GM19468 (cell line): ENCODE results near the gene SPATA46.
"Not testable (repeated sequence)": the region's sequence is repeated elsewhere in the genome, so short reads cannot be mapped to it uniquely, and the experiment has no call there.

Experiments used
- ATAC-seq: cut with Tn5 transposase; IDR thresholded peaks from one replicate; pipeline ENCODE4 v1.9.1; 2021; ENCODE audit warnings: mild to moderate bottlenecking, moderate library complexity, moderate number of reproducible peaks; ENCODE audit not compliant: unreplicated experiment; ENCODE audit errors: extremely low read depth

SPATA46 gene

DNA sequence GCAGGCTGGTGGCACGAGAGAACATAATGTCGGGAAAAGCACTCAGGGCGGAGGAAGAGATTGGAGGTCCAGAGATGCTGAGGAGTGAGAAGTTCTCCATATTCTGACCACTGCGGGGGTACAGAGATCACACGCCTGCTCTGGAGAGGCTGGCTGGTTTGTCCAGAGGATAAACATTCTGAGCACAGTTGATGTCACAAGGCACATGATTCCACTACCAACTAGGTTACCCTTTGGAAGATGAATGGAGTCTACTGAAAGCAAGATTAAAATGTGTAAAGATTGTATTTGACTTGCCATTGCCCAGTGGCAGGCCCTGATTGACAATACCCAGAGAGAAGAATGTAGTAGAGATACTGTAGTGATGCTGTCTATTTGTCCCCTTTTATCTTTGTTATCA lies at the start of gene SPATA46:
TSS of gene SPATA46 (minus strand) at position 164 of the 400 bp plus-strand sequence. CDS start at position 100, 64 bp downstream.
- ATAC-seq, result no peak

GRCh38 chr1:162422662-162423375 lies 46.2 kb upstream of the SPATA46 start:
- ATAC-seq, result no peak

DNA sequence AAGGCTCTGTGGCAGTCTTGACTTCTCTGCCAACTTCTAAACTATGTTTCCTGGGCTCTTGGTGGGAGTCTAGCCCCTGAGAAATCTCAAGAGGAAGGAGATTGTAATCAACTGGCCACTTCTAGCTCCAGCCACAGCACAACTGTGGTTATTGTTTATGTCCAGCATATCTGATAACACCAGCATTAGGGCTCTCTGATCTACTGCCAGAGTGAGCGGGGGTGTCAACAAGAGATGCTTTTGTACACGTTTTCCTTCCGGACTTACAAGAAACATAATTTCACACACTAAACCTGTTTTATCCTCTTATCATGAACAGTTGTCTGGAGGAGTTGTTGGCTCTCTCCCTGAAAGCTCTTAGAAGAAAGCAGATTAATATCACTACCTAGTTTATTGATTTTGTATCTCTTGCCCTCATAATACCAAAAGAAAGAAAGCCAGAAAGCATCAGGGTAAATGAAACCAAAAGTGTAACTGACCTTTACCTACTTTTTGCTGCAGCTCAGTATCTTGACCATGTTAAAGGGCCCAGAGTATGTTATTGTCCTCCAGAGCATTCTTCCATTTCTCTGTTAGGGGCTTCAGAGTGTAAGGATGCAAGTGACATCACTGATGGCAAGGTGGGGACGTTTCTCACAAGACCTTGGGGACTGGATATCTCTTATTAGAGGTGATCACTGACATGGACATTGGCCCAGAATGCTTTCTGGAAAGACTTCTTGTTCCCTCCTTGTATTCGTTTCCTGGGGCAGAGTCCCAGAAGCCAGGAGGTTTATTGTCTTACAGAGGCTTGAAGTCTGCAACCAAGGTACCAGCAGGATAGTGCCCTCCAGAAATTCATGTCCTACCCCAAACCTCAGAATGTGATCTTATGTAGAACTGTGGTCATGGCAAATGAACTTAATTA lies 44.9 kb upstream of the SPATA46 start:
- ATAC-seq, result no peak

GRCh38 chr1:162420120-162420519 lies 43.5 kb upstream of the SPATA46 start:
- no peak for ATAC-seq

DNA sequence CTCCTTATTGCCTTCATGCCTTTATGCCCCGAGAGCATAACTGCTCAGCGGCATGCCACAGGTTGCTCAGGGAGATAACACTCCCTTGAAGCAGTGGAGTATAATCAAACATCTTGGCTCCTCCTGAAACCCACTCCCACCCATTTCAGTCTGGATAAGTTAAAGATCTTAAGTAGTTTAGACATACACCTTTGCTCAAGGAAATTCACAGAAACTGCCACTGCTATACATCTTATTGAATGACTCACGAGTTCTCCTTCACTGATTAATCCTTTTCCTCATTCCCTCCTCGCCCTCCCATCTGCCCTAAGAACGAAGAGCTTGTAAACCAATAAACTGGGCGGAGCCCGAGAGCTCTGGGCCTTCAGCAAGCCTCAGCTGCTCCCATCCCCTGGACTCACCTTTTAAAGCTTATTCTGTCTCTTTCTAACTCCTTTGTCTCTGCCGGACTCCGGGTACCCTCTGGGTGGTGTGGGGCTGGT lies 42.8 kb upstream of the SPATA46 start:
- not testable (repeated sequence) for ATAC-seq

- not testable (repeated sequence) for ATAC-seq
Observed at GRCh38 chr1:162418584-162418983, 41.9 kb upstream of the SPATA46 start.

DNA sequence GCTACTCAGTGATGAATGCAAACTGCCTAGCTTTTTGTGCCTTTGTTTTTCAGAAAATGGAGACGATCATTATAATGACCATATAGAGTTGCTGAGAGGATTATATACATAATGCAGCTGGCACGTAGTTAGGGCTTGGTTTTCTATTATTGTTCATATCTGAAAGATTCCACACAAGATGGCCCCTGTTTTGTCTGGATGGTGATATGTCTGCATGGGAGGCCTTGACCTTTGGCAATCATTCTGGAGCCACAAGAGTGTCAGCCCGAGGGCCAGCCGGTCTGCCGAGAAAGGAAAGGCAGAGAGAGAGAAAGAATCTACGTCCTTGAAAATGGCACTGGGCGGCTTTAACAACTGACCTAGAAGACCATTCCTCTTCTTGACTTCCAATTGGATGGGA lies 41.0 kb upstream of the SPATA46 start:
- no peak for ATAC-seq

DNA sequence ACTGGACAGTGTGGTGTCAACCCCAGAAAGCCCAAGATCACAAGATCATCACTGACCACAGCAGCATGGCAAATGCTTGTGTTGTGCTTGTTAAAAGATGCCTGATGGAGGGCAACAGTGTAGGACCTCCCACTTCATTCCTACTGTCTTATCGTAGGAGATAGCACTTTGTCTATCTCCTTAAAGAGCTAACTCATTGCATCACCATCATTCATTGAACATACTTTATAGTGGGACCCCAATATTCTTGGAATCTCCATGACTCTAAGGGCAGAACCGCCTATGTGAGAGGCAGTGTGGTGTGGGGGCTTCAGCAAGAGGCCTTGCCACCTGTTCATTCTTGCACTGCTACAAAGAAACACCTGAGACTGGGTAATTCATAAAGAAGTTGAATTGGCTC lies 40.3 kb upstream of the SPATA46 start:
- ATAC-seq, result no peak

DNA sequence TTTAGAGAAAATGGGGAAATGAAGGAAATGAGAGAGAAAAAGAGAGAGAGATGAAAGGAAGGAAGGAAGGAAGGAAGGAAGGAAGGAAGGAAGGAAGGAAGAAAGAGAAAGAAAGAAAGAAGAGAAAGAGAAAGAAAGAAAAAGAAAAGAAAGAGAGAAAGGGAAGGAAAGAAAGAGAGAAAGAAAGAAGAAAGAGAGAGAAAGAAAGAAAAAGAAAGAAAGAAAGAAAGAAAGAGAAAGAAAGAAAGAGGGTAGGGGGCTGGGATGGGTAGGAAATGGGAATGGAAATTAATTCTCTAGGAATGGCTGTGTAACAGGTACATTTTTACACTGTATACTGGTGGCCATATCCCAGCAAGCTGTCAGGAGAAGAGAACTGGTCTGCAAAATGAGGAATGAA lies 39.6 kb upstream of the SPATA46 start:
- no peak for ATAC-seq

DNA sequence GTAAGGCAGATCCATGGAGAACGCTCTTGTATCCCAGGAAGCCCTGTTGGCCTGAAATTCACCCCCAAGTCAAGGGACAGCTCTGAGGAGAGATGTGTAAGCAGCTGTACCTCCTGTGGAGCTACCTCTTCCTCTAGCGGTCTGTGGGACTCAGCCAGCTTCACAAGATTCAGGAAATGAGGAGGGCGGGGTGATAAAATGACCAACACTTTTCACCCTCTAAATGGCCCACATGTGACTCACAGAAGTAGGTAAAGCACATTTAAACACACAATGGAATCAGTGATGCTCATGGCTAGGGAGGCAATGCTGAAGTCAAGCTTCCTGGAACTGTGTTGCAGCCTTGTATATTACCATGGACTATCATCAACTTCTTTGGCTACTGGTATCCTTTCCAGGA lies 35.3 kb upstream of the SPATA46 start, which contains the start of gene SH2D1B:
TSS of gene SH2D1B (minus strand) at position 135 of the 400 bp plus-strand sequence. CDS start at position 15, 120 bp downstream.
- ATAC-seq, result no peak

DNA sequence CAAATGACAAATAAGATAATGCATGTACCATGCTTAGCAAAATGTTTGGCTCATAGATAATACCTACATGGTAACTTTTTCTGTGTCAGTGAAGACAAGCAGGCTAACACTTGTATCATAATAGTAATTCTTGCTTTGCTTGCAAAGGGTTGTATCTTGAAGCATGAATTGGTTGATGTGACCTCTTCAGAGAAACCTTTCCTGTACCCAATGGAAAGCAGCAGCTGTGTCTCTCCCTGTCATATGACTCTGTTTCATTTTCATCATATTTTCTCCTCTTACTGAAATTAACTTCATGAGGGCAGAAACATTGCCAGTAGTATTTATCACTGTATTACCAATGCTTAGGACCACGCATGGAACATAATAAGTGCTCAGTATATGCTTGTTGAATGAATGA lies 30.9 kb upstream of the SPATA46 start:
- ATAC-seq, result no peak

- ATAC-seq, result no peak
Observed at GRCh38 chr1:162406811-162407210, 30.2 kb upstream of the SPATA46 start.

GRCh38 chr1:162405800-162406199 lies 29.1 kb upstream of the SPATA46 start:
- no peak for ATAC-seq

DNA sequence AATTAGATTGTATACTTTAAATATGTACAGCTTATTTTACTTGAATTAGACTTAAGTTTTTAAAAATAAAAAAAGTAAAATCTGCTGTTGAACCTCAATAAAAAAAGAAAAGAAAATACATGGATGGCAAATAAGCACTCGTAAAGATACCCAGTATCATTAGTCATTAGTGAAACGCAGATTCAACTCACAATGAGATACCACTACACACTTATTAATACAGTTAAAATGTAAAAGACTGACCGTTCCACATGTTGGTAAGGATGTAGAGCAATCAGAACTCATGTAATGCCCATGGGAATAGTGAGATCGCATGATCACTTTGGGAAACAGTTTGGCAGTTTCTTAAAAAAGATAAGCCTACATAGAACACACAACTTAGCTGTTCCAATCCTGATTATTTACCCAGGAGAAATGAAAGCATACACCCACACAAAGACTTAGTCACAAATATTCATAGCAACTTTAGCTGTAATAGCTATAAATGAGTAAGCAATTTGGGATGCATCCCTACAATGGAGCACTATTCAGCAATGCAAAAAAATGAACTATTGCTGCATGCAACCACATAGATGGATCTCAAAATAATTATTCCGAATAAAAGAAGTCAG lies 28.0 kb upstream of the SPATA46 start:
- no peak for ATAC-seq

GRCh38 chr1:162400790-162401355 lies 24.2 kb upstream of the SPATA46 start:
- ATAC-seq, result no peak

- no peak for ATAC-seq
Observed at GRCh38 chr1:162398999-162399580, 22.4 kb upstream of the SPATA46 start.

DNA sequence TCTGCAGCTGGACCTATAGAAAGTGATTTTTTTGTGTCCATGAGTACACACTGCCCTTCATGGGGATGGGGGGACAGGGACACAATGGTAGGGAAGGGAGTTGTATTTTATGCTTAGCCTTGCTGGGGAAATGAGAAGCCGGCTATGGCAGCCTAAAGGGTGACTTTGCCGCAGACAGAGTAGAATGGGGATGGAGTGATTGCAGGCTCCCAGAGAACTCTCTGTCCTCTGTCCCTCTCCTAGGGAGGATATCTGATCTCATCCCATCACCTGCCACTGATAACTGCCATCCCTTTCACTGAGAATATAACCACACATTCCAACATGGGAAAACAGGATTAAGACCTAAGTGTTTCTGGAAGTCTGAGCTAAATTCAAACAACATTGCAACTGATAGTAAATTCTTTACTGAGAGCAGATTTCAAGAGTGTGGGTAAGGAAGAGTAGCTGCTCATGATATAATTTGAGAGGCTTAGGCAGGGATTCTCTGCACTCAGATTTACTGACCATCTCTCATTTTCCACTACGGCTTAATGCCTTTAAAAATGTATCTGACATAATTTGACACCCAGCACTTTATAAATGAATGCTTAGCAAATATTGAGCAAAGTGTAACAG lies 21.4 kb upstream of the SPATA46 start:
- no peak for ATAC-seq

GRCh38 chr1:162397039-162397448 lies 20.4 kb upstream of the SPATA46 start:
- ATAC-seq, result no peak

DNA sequence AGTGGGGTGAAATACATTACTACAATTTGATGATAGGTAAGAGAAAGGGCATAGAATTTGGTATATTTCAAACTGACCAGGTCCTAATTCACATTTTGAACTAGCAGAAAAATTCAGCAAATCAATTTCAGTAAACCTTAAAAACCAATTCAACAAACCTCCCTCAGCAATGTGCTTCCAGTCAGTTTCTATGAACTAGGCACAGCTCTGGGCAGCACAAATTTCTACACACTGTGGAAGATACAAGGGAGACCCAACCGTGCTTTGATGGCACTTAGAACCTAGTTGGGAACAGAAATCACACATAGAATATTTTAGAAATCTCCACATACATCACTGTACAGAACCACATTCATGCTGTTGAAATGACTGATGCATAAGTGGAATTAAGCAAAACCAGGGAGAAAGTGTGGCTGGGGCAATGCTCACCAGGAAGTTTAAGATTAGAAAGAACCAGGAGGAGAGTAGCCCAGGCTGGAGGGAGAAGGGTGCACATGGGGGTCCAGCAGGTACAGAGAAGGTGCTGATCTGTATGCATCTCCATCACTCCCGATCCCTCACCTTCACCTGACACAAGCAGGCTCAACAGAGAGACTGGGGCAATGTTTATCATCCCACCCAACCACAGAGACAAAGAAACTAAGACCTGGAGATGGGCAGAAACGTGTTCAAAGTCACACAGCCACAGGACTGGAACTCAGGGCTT lies 19.7 kb upstream of the SPATA46 start:
- ATAC-seq, result no peak
